Measurements from ENCODE around the gene HAAO.

GRCh38 chr2:42828487-42829425, 36.4 kb upstream of the HAAO start:
- TF ChIP-seq EZH2phosphoT487 (IDR thresholded peaks at IDR 0.05; ENCODE audit: insufficient read depth, low read depth): no peak
- TF ChIP-seq EZH2 (IDR thresholded peaks at IDR 0.05; ENCODE audit: insufficient read depth, poor library complexity, severe bottlenecking): no peak
